HG03558 (cell line): Measurements from ENCODE around the gene RBM19.

Experiments
- ATAC-seq: cut with Tn5 transposase; IDR thresholded peaks from one replicate; pipeline ENCODE4 v1.9.1; 2021; ENCODE audit warnings: moderate number of reproducible peaks; ENCODE audit not compliant: unreplicated experiment; ENCODE audit errors: extremely low read depth

The RBM19 gene

GRCh38 chr12:113959096-113959495 is 7.0 kb downstream of the RBM19 start:
- no peak for ATAC-seq

GRCh38 chr12:113958108-113958507 is 8.0 kb downstream of the RBM19 start:
- no peak for ATAC-seq

GRCh38 chr12:113957627-113958026 is 8.5 kb downstream of the RBM19 start:
- ATAC-seq: no peak

- ATAC-seq: no peak
Measured at GRCh38 chr12:113955109-113955970, 10.8 kb downstream of the RBM19 start.

GRCh38 chr12:113954547-113954946 is 11.6 kb downstream of the RBM19 start:
- no peak for ATAC-seq

- ATAC-seq: no peak
Measured at GRCh38 chr12:113950873-113951272, 15.3 kb downstream of the RBM19 start.

GRCh38 chr12:113949321-113950305 is 16.5 kb downstream of the RBM19 start:
- ATAC-seq: no peak

GRCh38 chr12:113948151-113948914 is 17.8 kb downstream of the RBM19 start:
- ATAC-seq: no peak

GRCh38 chr12:113946175-113946574 is 19.9 kb downstream of the RBM19 start:
- no peak for ATAC-seq

- ATAC-seq: no peak
Measured at GRCh38 chr12:113945174-113946173, 20.7 kb downstream of the RBM19 start.

GRCh38 chr12:113942209-113942608 is 23.9 kb downstream of the RBM19 start:
- ATAC-seq: no peak

- no peak for ATAC-seq
Measured at GRCh38 chr12:113941208-113941486, 25.0 kb downstream of the RBM19 start.

GRCh38 chr12:113940357-113941207 is 25.5 kb downstream of the RBM19 start:
- ATAC-seq: no peak

- no peak for ATAC-seq
Measured at GRCh38 chr12:113939867-113940266, 26.3 kb downstream of the RBM19 start.

GRCh38 chr12:113938471-113938870 is 27.7 kb downstream of the RBM19 start:
- ATAC-seq: no peak

GRCh38 chr12:113936460-113936859 is 29.7 kb downstream of the RBM19 start:
- no peak for ATAC-seq

GRCh38 chr12:113935459-113935858 is 30.7 kb downstream of the RBM19 start:
- ATAC-seq: no peak

- ATAC-seq: no peak
Measured at GRCh38 chr12:113934946-113935345, 31.2 kb downstream of the RBM19 start.
